ENCODE data around the gene ZNF672. TPM values are rescaled to one million over a fixed set of nuclear protein-coding genes. Genes with fewer than 3 reads are reported as not detected.

ZNF672 gene
- total and polyA plus RNA-seq, 2 of the 13 experiments (the other 11 are each of a cell fraction or from before 2014, with no cell fraction given), result 17.2 to 22.9 TPM

DNA sequence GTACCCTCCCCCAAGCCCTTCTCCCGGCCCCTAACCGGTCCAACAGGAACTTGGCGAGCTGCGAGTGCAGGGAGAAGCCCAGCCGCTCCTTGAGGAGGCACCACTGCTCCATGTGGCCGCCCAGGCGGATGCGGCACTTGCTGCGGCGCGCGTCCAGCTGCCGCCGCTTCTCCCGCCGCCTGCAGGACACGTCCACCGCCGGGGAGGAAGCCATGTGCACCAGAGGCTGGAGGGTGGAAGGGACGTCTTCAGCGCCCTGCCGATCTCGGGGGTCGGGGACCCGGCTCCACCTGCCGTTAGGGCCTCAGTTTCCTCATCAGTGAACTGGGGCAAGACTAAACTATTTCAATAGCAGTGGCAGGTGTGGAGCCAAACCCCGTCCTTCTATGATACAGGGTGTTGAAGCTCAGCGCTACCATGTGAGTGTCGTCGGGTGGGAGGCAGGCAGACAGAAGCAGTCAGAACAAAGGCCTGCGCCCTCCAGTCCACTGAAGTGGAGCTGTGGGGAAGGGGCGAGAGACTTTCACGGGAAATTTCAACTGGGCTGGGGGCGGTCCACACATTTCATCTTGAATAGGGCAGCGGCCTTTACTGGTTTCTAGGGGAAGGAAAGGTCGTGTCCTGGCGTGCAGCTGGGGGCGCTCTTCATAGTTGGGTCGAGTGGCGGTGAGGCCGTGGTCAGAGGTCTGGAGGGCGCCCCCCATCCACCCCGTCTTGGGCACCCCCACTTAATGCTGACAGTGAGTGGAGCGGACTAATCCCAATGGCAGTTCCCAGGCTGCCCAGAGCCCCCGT is 20.3 kb downstream of the ZNF672 start (continued):
- TF ChIP-seq HNRNPLL (IDR thresholded peaks at IDR 0.05; ENCODE audit: low read depth, low read length, poor library complexity, severe bottlenecking) (peak; percentile 34), ZNF33B (CRISPR knock-in tag; IDR thresholded peaks at IDR 0.05) (peak; percentile 60; the same call in 1 of the 2 replicates), ERF (CRISPR knock-in tag; IDR thresholded peaks at IDR 0.05) (peak; percentile 7; the same call in 1 of the 2 replicates), ZNF10 (CRISPR knock-in tag; IDR thresholded peaks at IDR 0.05; ENCODE audit: borderline replicate concordance, low read depth) (no peak), ZBTB38 (CRISPR knock-in tag; IDR thresholded peaks at IDR 0.05) (peak; percentile 94), POLR2A (IDR thresholded peaks at IDR 0.05; ENCODE audit: insufficient read depth in 1 of 2, low read depth in 2 of 2, low read length in 2 of 2) (no peak; a peak in 1 of 4 replicates), AGO2 (optimal IDR thresholded peaks at IDR 0.05; ENCODE audit: low read depth, low read length) (peak; percentile 75), BHLHE40 (IDR thresholded peaks at IDR 0.05; ENCODE audit: low read length) (no peak), ZNF224 (CRISPR knock-in tag; IDR thresholded peaks at IDR 0.05) (no peak)
- TF ChIP-seq, protein P1, sequence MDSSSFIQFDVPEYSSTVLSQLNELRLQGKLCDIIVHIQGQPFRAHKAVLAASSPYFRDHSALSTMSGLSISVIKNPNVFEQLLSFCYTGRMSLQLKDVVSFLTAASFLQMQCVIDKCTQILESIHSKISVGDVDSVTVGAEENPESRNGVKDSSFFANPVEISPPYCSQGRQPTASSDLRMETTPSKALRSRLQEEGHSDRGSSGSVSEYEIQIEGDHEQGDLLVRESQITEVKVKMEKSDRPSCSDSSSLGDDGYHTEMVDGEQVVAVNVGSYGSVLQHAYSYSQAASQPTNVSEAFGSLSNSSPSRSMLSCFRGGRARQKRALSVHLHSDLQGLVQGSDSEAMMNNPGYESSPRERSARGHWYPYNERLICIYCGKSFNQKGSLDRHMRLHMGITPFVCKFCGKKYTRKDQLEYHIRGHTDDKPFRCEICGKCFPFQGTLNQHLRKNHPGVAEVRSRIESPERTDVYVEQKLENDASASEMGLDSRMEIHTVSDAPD (CRISPR knock-in tag; IDR thresholded peaks at IDR 0.05), result no peak
- TF ChIP-seq, protein P2, sequence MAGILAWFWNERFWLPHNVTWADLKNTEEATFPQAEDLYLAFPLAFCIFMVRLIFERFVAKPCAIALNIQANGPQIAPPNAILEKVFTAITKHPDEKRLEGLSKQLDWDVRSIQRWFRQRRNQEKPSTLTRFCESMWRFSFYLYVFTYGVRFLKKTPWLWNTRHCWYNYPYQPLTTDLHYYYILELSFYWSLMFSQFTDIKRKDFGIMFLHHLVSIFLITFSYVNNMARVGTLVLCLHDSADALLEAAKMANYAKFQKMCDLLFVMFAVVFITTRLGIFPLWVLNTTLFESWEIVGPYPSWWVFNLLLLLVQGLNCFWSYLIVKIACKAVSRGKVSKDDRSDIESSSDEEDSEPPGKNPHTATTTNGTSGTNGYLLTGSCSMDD (CRISPR knock-in tag; IDR thresholded peaks at IDR 0.05), result no peak
- TF ChIP-seq, protein P3, sequence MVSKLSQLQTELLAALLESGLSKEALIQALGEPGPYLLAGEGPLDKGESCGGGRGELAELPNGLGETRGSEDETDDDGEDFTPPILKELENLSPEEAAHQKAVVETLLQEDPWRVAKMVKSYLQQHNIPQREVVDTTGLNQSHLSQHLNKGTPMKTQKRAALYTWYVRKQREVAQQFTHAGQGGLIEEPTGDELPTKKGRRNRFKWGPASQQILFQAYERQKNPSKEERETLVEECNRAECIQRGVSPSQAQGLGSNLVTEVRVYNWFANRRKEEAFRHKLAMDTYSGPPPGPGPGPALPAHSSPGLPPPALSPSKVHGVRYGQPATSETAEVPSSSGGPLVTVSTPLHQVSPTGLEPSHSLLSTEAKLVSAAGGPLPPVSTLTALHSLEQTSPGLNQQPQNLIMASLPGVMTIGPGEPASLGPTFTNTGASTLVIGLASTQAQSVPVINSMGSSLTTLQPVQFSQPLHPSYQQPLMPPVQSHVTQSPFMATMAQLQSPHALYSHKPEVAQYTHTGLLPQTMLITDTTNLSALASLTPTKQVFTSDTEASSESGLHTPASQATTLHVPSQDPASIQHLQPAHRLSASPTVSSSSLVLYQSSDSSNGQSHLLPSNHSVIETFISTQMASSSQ (IDR thresholded peaks at IDR 0.05; ENCODE audit: low read depth), result no peak
- TF ChIP-seq, protein P3 (CRISPR knock-in tag; IDR thresholded peaks at IDR 0.05; ENCODE audit: borderline replicate concordance), result peak; percentile 40
- TF ChIP-seq, protein P4, sequence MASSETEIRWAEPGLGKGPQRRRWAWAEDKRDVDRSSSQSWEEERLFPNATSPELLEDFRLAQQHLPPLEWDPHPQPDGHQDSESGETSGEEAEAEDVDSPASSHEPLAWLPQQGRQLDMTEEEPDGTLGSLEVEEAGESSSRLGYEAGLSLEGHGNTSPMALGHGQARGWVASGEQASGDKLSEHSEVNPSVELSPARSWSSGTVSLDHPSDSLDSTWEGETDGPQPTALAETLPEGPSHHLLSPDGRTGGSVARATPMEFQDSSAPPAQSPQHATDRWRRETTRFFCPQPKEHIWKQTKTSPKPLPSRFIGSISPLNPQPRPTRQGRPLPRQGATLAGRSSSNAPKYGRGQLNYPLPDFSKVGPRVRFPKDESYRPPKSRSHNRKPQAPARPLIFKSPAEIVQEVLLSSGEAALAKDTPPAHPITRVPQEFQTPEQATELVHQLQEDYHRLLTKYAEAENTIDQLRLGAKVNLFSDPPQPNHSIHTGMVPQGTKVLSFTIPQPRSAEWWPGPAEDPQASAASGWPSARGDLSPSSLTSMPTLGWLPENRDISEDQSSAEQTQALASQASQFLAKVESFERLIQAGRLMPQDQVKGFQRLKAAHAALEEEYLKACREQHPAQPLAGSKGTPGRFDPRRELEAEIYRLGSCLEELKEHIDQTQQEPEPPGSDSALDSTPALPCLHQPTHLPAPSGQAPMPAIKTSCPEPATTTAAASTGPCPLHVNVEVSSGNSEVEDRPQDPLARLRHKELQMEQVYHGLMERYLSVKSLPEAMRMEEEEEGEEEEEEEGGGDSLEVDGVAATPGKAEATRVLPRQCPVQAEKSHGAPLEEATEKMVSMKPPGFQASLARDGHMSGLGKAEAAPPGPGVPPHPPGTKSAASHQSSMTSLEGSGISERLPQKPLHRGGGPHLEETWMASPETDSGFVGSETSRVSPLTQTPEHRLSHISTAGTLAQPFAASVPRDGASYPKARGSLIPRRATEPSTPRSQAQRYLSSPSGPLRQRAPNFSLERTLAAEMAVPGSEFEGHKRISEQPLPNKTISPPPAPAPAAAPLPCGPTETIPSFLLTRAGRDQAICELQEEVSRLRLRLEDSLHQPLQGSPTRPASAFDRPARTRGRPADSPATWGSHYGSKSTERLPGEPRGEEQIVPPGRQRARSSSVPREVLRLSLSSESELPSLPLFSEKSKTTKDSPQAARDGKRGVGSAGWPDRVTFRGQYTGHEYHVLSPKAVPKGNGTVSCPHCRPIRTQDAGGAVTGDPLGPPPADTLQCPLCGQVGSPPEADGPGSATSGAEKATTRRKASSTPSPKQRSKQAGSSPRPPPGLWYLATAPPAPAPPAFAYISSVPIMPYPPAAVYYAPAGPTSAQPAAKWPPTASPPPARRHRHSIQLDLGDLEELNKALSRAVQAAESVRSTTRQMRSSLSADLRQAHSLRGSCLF (CRISPR knock-in tag; IDR thresholded peaks at IDR 0.05; ENCODE audit: borderline replicate concordance), result no peak

All from HepG2 (cell line).